GM10248 (cell line): ENCODE measurements around the gene PTPRG.

Source experiments
- CTCF ChIA-PET: fragments of 300-600 bp; sonication (Branson Sonifier 250); formaldehyde crosslinking; extraction: SDS; loops from one replicate; lab custom pipeline; 2021; ENCODE audit warnings: antibody characterized with exemption; lab: Yijun Ruan, JAX
- POLR2A ChIA-PET: fragments of 350-650 bp; sonication (Branson Sonifier 250); formaldehyde crosslinking; extraction: SDS; loops from one replicate; lab custom pipeline; 2020; ENCODE audit warnings: antibody characterized with exemption; lab: Yijun Ruan, JAX
- DNase-seq: peaks from one replicate; pipeline ENCODE4 v3.0.0; 2012; ENCODE audit errors: extremely low spot score
- CTCF ChIP-seq: IDR thresholded peaks from 2 replicates; pipeline ENCODE4 v1.5.1; 2012; ENCODE audit warnings: mild to moderate bottlenecking, low read depth; ENCODE audit errors: extremely low read depth, missing control alignments, control extremely low read depth

The PTPRG gene

GRCh38 chr3:62207197-62207596 lies 645.8 kb downstream of the PTPRG start:
- DNase-seq = no peak
- ChIA-PET CTCF (interaction anchor here (1.9 to 2.3 kb wide), 2 partner anchors 8 to 19 kb away, joined by 7 to 13 read pairs; no protein-coding TSS in a partner anchor), POLR2A (no interaction called here)
- TF ChIP-seq CTCF = no peak

- POLR2A ChIA-PET = no interaction called here
- DNase-seq = no peak
- CTCF ChIA-PET = interaction anchor here (2.3 kb wide), 1 partner anchor 9 kb away, joined by 7 read pairs; no protein-coding TSS in a partner anchor
- TF ChIP-seq CTCF = no peak
Measured at GRCh38 chr3:62208385-62208784, 647.0 kb downstream of the PTPRG start.

- TF ChIP-seq CTCF = no peak
- POLR2A ChIA-PET = no interaction called here
- CTCF ChIA-PET = interaction anchor here (2.3 kb wide), 1 partner anchor 10 kb away, joined by 7 read pairs; no protein-coding TSS in a partner anchor
- no peak for DNase-seq
Measured at GRCh38 chr3:62209101-62209500, 647.7 kb downstream of the PTPRG start.

GRCh38 chr3:62210011-62210410 lies 648.6 kb downstream of the PTPRG start:
- DNase-seq = no peak
- TF ChIP-seq CTCF = no peak
- CTCF ChIA-PET = no interaction called here
- POLR2A ChIA-PET = no interaction called here

GRCh38 chr3:62211675-62212429 lies 650.5 kb downstream of the PTPRG start:
- TF ChIP-seq CTCF = no peak
- ChIA-PET CTCF (no interaction called here), POLR2A (no interaction called here)
- DNase-seq = no peak

- POLR2A ChIA-PET = no interaction called here
- CTCF ChIA-PET = interaction anchor here (1.0 kb wide), 1 partner anchor 13 kb away, joined by 3 read pairs; no protein-coding TSS in a partner anchor
- no peak for TF ChIP-seq CTCF
- no peak for DNase-seq
Measured at GRCh38 chr3:62214850-62215249, 653.5 kb downstream of the PTPRG start.
